ENCODE results near the gene TFPT. TPM values are rescaled to one million over a fixed set of nuclear protein-coding genes. Genes with fewer than 3 reads are reported as not detected.

The TFPT gene
- total and polyA plus RNA-seq, 10 of the 15 experiments (the other 5 are each of a cell fraction or from before 2014, with no cell fraction given): 1.7 to 40.2 (median 25.6) TPM

DNA sequence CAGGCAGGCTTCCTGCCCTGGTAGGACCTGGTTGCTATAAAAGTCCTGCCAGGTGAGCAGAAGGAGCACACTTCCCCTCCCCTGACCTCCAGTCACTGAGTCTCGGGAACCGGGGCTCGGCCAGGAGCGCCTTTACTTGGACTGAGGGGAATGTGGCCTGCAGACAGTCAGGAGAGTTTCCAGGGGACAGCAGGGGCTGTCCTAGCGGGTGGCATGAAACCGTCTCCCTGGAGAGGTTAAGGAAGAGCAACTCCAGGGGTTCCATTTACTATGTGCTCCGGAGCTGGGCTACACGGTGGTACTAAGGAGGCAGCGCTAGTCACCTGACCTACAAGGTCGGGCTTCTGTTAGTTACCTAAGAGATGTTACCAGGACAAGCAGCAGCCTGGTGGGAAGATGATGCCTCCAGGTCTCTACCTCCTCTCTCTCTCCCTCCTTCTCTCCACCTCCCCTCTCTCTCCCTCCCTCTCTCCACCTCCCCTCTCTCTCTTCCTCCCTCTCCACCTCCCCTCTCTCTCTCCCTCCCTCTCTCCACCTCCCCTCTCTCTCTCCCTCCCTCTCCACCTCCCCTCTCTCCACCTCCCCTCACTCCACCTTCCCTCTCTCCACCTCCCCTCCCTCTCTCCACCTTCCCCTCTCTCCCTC, 18.0 kb upstream of the TFPT start:
- Histone ChIP-seq H3K4me3 (no peak overlapping the region), H3K4me1 (ENCODE audit: control insufficient read depth, insufficient read depth, low read length) (peaks cover 8% of the 10 kb centered on the region), H2AFZ (ENCODE audit: control insufficient read depth, low read depth, low read length) (no peak overlapping the region), H3K79me2 (ENCODE audit: control insufficient read depth, insufficient read depth, low read length) (peaks cover 9% of the 10 kb centered on the region), H3K27ac (ENCODE audit: control insufficient read depth, insufficient read depth) (no peak overlapping the region), H4K20me1 (ENCODE audit: control insufficient read depth, insufficient read depth) (no peaks in the 10 kb centered on the region), H3K9ac (ENCODE audit: control insufficient read depth, insufficient read depth, low read length) (no peak overlapping the region), H3K36me3 (ENCODE audit: control insufficient read depth in 2 of 2, insufficient read depth in 2 of 2, low read length in 1 of 2) (peaks cover 0 to 8% of the 10 kb centered on the region in 2 experiments; a peak in 3 of 4 replicates), H3K27me3 (replicated peaks in 1 of 2; ENCODE audit: control insufficient read depth in 2 of 2, insufficient read depth in 2 of 2, low read length in 1 of 2) (no peaks in the 10 kb centered on the region), H3K9me3 (replicated peaks; ENCODE audit: control insufficient read depth, insufficient read depth, low read length) (peaks cover 2% of the 10 kb centered on the region; the same call in 2 of the 3 replicates), H3K4me2 (ENCODE audit: control insufficient read depth, insufficient read depth) (no peak overlapping the region)
- no peak for FAIRE-seq
- ChIA-PET CTCF (no interaction called here), RAD21 (ENCODE audit: unreplicated experiment) (no interaction called here), POLR2A (no interaction called here), SMC1A (ENCODE audit: uncharacterized antibody, unreplicated experiment) (no interaction called here)
- intact Hi-C loops (cut with micrococcal nuclease; ENCODE audit: unreplicated experiment) (no loop called here), in situ Hi-C loops (cut with MboI) (loop anchor here (25.0 kb wide), 1 partner anchor 1529 kb away; the partner anchor contains the start of gene U2AF2)
- TF ChIP-seq NFXL1 (IDR thresholded peaks at IDR 0.05; ENCODE audit: borderline replicate concordance) (no peak), POLR2AphosphoS5 (IDR thresholded peaks at IDR 0.05; ENCODE audit: low read length) (peak; percentile 69)
- no peak for ATAC-seq
- no peak for DNase-seq (ENCODE audit: low read depth, low spot score)
- BruUV-seq (replicated peaks): no TSS peak
- 89% methylated on average over 10 of the region's 10 CpGs for WGBS (ENCODE audit: insufficient coverage, insufficient replicate concordance, low lambda C conversion rate, missing lambda C conversion rate)

DNA sequence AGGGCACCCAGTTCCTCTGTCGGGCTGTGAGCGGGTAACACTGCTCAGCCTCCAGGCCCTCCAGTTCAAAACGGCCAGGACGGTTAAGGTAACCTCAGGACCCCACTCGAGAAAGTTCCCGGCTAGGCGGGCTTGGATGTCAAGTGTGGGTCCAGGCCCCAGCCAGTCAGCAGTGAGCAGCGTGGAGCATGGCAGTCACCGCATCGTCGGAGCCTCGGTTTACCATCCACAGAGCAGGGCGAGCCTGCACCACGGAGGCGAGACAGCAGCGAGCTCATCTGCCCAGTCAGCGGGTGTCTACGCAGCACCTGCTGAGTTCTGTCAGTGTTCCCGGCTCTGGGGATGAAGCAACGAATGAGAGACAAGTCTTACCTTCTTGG, 14.2 kb upstream of the TFPT start:
- RAD21 ChIA-PET (ENCODE audit: unreplicated experiment): no interaction called here
- H3K4me3 ChIP-seq: no peak overlapping the region
- no peak overlapping the region for H2AFZ ChIP-seq (ENCODE audit: control insufficient read depth, low read depth, low read length)
- in situ Hi-C loops (cut with MboI): loop anchor here (25.0 kb wide), 1 partner anchor 1533 kb away; the partner anchor contains the start of gene U2AF2
- CTCF ChIA-PET: no interaction called here
- no peak overlapping the region for H3K9ac ChIP-seq (ENCODE audit: control insufficient read depth, insufficient read depth, low read length)
- no peak overlapping the region for H3K27ac ChIP-seq (ENCODE audit: control insufficient read depth, insufficient read depth)
- intact Hi-C loops (cut with micrococcal nuclease; ENCODE audit: unreplicated experiment): no loop called here
- H3K4me2 ChIP-seq (ENCODE audit: control insufficient read depth, insufficient read depth): no peak overlapping the region
- no peaks in the 10 kb centered on the region for H3K79me2 ChIP-seq (ENCODE audit: control insufficient read depth, insufficient read depth, low read length)
- no peaks in the 10 kb centered on the region for H3K4me1 ChIP-seq (ENCODE audit: control insufficient read depth, insufficient read depth, low read length)
- POLR2A ChIA-PET: no interaction called here
- peaks cover 0 to 17% of the 10 kb centered on the region in 2 experiments; a peak in 3 of 4 replicates for H3K36me3 ChIP-seq (ENCODE audit: control insufficient read depth in 2 of 2, insufficient read depth in 2 of 2, low read length in 1 of 2)
- no peaks in the 10 kb centered on the region for H4K20me1 ChIP-seq (ENCODE audit: control insufficient read depth, insufficient read depth)
- TF ChIP-seq NFYB (IDR thresholded peaks at IDR 0.05; ENCODE audit: insufficient read depth, low read depth, low read length) (no peak), SMARCA5 (IDR thresholded peaks at IDR 0.05) (no peak), NR2C2 (IDR thresholded peaks at IDR 0.05; ENCODE audit: borderline replicate concordance, control insufficient read depth, insufficient read length, low read depth) (no peak), MTA2 (IDR thresholded peaks at IDR 0.05; ENCODE audit: low read depth) (no peak), POLR2AphosphoS2 (IDR thresholded peaks at IDR 0.05; ENCODE audit: low read depth, low read length) (no peak)
- TF ChIP-seq, protein P1, sequence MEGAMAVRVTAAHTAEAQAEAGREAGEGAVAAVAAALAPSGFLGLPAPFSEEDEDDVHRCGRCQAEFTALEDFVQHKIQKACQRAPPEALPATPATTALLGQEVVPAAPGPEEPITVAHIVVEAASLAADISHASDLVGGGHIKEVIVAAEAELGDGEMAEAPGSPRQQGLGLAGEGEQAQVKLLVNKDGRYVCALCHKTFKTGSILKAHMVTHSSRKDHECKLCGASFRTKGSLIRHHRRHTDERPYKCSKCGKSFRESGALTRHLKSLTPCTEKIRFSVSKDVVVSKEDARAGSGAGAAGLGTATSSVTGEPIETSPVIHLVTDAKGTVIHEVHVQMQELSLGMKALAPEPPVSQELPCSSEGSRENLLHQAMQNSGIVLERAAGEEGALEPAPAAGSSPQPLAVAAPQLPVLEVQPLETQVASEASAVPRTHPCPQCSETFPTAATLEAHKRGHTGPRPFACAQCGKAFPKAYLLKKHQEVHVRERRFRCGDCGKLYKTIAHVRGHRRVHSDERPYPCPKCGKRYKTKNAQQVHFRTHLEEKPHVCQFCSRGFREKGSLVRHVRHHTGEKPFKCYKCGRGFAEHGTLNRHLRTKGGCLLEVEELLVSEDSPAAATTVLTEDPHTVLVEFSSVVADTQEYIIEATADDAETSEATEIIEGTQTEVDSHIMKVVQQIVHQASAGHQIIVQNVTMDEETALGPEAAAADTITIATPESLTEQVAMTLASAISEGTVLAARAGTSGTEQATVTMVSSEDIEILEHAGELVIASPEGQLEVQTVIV (IDR thresholded peaks at IDR 0.05; ENCODE audit: borderline replicate concordance, partially characterized antibody): no peak
- TF ChIP-seq, protein P2, sequence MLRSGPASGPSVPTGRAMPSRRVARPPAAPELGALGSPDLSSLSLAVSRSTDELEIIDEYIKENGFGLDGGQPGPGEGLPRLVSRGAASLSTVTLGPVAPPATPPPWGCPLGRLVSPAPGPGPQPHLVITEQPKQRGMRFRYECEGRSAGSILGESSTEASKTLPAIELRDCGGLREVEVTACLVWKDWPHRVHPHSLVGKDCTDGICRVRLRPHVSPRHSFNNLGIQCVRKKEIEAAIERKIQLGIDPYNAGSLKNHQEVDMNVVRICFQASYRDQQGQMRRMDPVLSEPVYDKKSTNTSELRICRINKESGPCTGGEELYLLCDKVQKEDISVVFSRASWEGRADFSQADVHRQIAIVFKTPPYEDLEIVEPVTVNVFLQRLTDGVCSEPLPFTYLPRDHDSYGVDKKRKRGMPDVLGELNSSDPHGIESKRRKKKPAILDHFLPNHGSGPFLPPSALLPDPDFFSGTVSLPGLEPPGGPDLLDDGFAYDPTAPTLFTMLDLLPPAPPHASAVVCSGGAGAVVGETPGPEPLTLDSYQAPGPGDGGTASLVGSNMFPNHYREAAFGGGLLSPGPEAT (IDR thresholded peaks at IDR 0.05; ENCODE audit: low read depth): no peak
- no peak for DNase-seq (ENCODE audit: low read depth, low spot score)
- 98% methylated on average over 20 of the region's 20 CpGs for WGBS (ENCODE audit: insufficient coverage, insufficient replicate concordance, low lambda C conversion rate, missing lambda C conversion rate)
- SMC1A ChIA-PET (ENCODE audit: uncharacterized antibody, unreplicated experiment): no interaction called here
- FAIRE-seq: no peak
- no peak for ATAC-seq
- no peaks in the 10 kb centered on the region for H3K27me3 ChIP-seq (replicated peaks in 1 of 2; ENCODE audit: control insufficient read depth in 2 of 2, insufficient read depth in 2 of 2, low read length in 1 of 2)
- BruUV-seq (replicated peaks): no TSS peak
- H3K9me3 ChIP-seq (replicated peaks; ENCODE audit: control insufficient read depth, insufficient read depth, low read length): peaks cover 2% of the 10 kb centered on the region; the same call in 2 of the 3 replicates

All from GM12878 (cell line).